ENCODE measurements around the gene KRT71. TPM values are rescaled to one million over a fixed set of nuclear protein-coding genes. Genes with fewer than 3 reads are reported as not detected.

KRT71 gene
- total RNA-seq, 1 donor from 2014 or later: not detected

DNA sequence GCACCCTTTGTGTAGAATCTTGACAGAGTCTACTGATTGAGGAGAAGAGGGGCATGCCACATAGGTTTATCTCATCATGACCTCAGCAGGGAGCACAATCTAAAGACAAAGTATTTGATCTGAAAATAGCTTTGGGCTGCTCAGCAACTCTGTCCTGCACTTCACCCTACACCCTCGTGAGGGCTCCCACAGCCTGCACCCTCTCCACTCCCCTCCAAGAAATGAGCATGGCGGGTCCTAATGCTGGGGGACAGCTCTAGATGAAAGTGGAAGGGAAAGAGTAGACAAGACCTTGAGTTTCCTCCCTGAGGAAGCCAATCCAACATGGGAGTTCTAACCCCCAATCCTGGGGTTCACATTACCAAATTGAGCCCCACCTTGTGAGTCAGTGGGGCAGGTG is 22.0 kb downstream of the KRT71 start:
- H3K36me3 ChIP-seq: no peaks in the 10 kb centered on the region
- no peak overlapping the region for H3K27ac ChIP-seq (replicated peaks)
- TF ChIP-seq CTCF (IDR thresholded peaks at IDR 0.05; ENCODE audit: borderline replicate concordance): no peak
- no peak for DNase-seq
- H3K9me3 ChIP-seq (replicated peaks): no peaks in the 10 kb centered on the region
- no peak overlapping the region for H3K4me3 ChIP-seq
- peaks cover 8% of the 10 kb centered on the region for H3K27me3 ChIP-seq (ENCODE audit: low read depth)
- H3K4me1 ChIP-seq: no peaks in the 10 kb centered on the region
- intact Hi-C loops (cut with micrococcal nuclease): no loop called here

GRCh38 chr12:52530366-52530765 is 22.6 kb downstream of the KRT71 start:
- H3K36me3 ChIP-seq: no peaks in the 10 kb centered on the region
- H3K27ac ChIP-seq (replicated peaks): no peak overlapping the region
- intact Hi-C loops (cut with micrococcal nuclease): no loop called here
- no peaks in the 10 kb centered on the region for H3K4me1 ChIP-seq
- TF ChIP-seq CTCF (IDR thresholded peaks at IDR 0.05; ENCODE audit: borderline replicate concordance): no peak
- H3K4me3 ChIP-seq: no peak overlapping the region
- no peaks in the 10 kb centered on the region for H3K9me3 ChIP-seq (replicated peaks)
- DNase-seq: no peak
- peaks cover 8% of the 10 kb centered on the region for H3K27me3 ChIP-seq (ENCODE audit: low read depth)

GRCh38 chr12:52529846-52530245 is 23.1 kb downstream of the KRT71 start:
- no peaks in the 10 kb centered on the region for H3K9me3 ChIP-seq (replicated peaks)
- intact Hi-C loops (cut with micrococcal nuclease): no loop called here
- DNase-seq: no peak
- H3K36me3 ChIP-seq: no peaks in the 10 kb centered on the region
- TF ChIP-seq CTCF (IDR thresholded peaks at IDR 0.05; ENCODE audit: borderline replicate concordance): no peak
- H3K4me3 ChIP-seq: no peak overlapping the region
- H3K27me3 ChIP-seq (ENCODE audit: low read depth): peaks cover 8% of the 10 kb centered on the region
- no peaks in the 10 kb centered on the region for H3K4me1 ChIP-seq
- no peak overlapping the region for H3K27ac ChIP-seq (replicated peaks)

DNA sequence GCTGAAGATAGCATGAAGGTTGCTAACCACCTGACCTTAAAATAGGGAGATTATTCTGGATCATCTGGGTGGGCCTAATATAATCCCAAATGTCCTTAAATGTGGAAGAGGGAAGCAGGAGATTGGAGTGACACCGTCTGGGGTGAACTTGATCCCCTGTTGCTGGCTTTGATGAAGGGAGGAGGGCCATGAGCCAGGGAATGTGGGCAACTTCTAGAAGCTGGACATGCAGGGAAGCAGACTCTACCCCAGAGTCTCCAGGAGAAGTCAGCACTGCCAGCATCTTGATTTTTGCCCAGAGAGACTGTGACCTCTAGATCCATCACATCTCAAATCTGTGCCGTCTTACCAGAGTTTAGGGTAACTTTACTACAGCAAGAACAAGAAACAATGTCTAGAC is 23.5 kb downstream of the KRT71 start:
- TF ChIP-seq CTCF (IDR thresholded peaks at IDR 0.05; ENCODE audit: borderline replicate concordance): no peak
- H3K36me3 ChIP-seq: no peaks in the 10 kb centered on the region
- DNase-seq: no peak
- intact Hi-C loops (cut with micrococcal nuclease): no loop called here
- H3K27me3 ChIP-seq (ENCODE audit: low read depth): peaks cover 10% of the 10 kb centered on the region
- no peak overlapping the region for H3K27ac ChIP-seq (replicated peaks)
- H3K4me3 ChIP-seq: no peak overlapping the region
- H3K4me1 ChIP-seq: no peaks in the 10 kb centered on the region
- no peaks in the 10 kb centered on the region for H3K9me3 ChIP-seq (replicated peaks)

DNA sequence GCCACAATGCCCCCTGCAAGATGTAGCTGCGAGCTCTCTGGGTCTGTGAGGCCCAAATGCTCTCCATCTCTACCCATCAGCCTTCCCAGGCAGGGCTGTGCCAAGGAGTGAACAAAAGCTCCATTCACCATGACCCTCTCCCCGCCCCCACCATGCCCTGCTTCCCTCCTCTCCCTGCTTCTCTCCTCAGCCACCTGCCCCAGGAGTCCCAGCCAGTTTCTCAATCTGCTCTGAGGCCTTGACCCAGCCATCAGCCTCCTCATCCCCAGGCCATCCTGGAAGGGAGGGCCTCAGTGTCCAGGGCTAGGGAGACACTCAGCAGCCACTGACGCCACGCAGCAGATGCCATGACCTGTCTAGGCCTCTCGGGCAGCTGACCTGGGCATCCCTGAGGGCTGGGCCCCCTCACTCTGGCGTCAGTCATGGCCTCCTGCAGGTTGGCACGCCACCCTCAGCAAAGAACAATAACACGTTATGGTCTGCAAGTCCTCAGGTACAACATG is 24.3 kb downstream of the KRT71 start:
- intact Hi-C loops (cut with micrococcal nuclease): no loop called here
- Histone ChIP-seq H3K4me1 (no peaks in the 10 kb centered on the region), H3K27ac (replicated peaks) (no peak overlapping the region), H3K36me3 (no peaks in the 10 kb centered on the region), H3K27me3 (ENCODE audit: low read depth) (peaks cover 17% of the 10 kb centered on the region), H3K4me3 (no peak overlapping the region), H3K9me3 (replicated peaks) (no peaks in the 10 kb centered on the region)
- DNase-seq: no peak
- TF ChIP-seq CTCF (IDR thresholded peaks at IDR 0.05; ENCODE audit: borderline replicate concordance): no peak

All from left ventricle myocardium inferior (tissue), 1 donor.